Lung (tissue), 12 donors: ENCODE results near the gene TXN2. TPM values are rescaled to one million over a fixed set of nuclear protein-coding genes. Genes with fewer than 3 reads are reported as not detected.

Source experiments
- ATAC-seq: fragments of 200-7000 bp; cut with Tn5 transposase; one replicate; pipeline ENCODE4 v1.9.1; 2020; ENCODE audit warnings: moderate number of reproducible peaks; ENCODE audit not compliant: insufficient read depth, low FRiP score
- DNase-seq, 3 donors: peaks; one replicate each; pipeline ENCODE4 v3.0.0-alpha.2; 2013 to 2017
- H3K27ac ChIP-seq, 2 donors: one replicate each; pipeline ENCODE4 v1.5.1; 2013; ENCODE audit warnings: mild to moderate bottlenecking in 2 of 2, moderate library complexity in 2 of 2, control low read depth in 1 of 2, inconsistent platforms in 1 of 2, low read depth in 1 of 2, low read length in 1 of 2
- H3K27me3 ChIP-seq, 3 donors: one replicate each; pipeline ENCODE4 v1.5.1; 2013; ENCODE audit warnings: low read length in 2 of 3; ENCODE audit not compliant: control insufficient read depth in 3 of 3, insufficient read depth in 3 of 3
- H3K36me3 ChIP-seq, 4 donors: one replicate each; pipeline ENCODE4 v1.5.1; 2013; ENCODE audit warnings: low read length in 4 of 4, mild to moderate bottlenecking in 1 of 4, moderate library complexity in 1 of 4; ENCODE audit not compliant: control insufficient read depth in 4 of 4, insufficient read depth in 4 of 4
- H3K4me1 ChIP-seq, 5 donors: one replicate each; pipeline ENCODE4 v1.5.1; 2013; ENCODE audit warnings: low read length in 5 of 5, mild to moderate bottlenecking in 2 of 5, moderate library complexity in 1 of 5; ENCODE audit not compliant: control insufficient read depth in 5 of 5, insufficient read depth in 5 of 5
- H3K4me3 ChIP-seq: one replicate; pipeline ENCODE4 v1.5.1; 2013; ENCODE audit warnings: mild to moderate bottlenecking, control low read depth, moderate library complexity
- H3K9ac ChIP-seq, 2 donors: one replicate each; pipeline ENCODE4 v1.5.1; 2013; ENCODE audit warnings: low read length in 2 of 2, control low read depth in 1 of 2; ENCODE audit not compliant: insufficient read depth in 1 of 2
- H3K9me3 ChIP-seq, 4 donors: one replicate each; pipeline ENCODE4 v1.5.1; 2013; ENCODE audit warnings: low read length in 3 of 4, mild to moderate bottlenecking in 1 of 4, moderate library complexity in 1 of 4; ENCODE audit not compliant: control insufficient read depth in 4 of 4, insufficient read depth in 3 of 4
- WGBS, 2 donors: extraction: QIAGEN DNeasy Blood & Tissue Kit; methylation state at CpG; one replicate each; pipeline ENCODE4 v1.1.7; 2013; 5-methylcytosine and 5-hydroxymethylcytosine counted together
- polyA plus RNA-seq, 2 donors: library from polyadenylated mRNA; stranded (reverse); fragments of 200-250 nt; gene quantifications; one replicate each; pipeline ENCODE4 v1.2.1, GENCODE V29; 2013
- total RNA-seq, 2 donors: library from RNA; depleted of rRNA in 1 of 2; stranded (reverse); fragments of >200 nt in 1 of 2; gene quantifications; one replicate each; pipeline ENCODE4 v1.2.1, GENCODE V29; 2014 to 2021
- TF ChIP-seq, protein P1 (sequence below): IDR thresholded peaks from 2 replicates; pipeline ENCODE4 v1.5.1; 2012; ENCODE audit warnings: mild to moderate bottlenecking; ENCODE audit errors: control extremely low read depth, extremely low read depth
- donor health status: control.
- donor health status: control.
- donor health status: Bipolar disorder and iron deficiency.
- donor health status: healthy.
- donor health status: DM: yes; HTN: yes; CAD: no.

The TXN2 gene
- total and polyA plus RNA-seq, 4 donors: 26.8 to 92.2 (median 78.9) TPM

DNA sequence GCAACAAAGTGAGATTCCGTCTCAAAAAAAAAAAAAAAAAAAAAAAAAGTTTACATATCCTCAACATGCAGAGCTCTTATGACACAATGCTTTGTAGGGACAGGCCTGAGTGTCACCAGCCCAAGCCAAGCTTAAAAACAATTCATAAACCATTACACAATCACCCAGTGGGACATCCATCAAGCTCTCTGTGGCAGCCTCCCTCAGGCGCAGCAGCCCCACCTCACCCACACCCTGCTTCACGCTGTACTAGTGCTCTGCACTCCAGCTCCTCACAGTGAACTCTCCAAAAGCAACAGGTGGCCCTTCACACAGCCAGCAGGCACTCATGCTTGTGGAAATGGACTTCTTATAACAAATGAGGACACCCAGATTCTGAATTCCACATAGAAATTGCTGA is 28.9 kb upstream of the TXN2 start:
- WGBS, 2 donors: 65 to 83% methylated on average over 3 of the region's 3 CpGs
- TF ChIP-seq, protein P1, sequence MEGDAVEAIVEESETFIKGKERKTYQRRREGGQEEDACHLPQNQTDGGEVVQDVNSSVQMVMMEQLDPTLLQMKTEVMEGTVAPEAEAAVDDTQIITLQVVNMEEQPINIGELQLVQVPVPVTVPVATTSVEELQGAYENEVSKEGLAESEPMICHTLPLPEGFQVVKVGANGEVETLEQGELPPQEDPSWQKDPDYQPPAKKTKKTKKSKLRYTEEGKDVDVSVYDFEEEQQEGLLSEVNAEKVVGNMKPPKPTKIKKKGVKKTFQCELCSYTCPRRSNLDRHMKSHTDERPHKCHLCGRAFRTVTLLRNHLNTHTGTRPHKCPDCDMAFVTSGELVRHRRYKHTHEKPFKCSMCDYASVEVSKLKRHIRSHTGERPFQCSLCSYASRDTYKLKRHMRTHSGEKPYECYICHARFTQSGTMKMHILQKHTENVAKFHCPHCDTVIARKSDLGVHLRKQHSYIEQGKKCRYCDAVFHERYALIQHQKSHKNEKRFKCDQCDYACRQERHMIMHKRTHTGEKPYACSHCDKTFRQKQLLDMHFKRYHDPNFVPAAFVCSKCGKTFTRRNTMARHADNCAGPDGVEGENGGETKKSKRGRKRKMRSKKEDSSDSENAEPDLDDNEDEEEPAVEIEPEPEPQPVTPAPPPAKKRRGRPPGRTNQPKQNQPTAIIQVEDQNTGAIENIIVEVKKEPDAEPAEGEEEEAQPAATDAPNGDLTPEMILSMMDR: no peak
- Histone ChIP-seq H3K36me3 (peaks cover 34 to 41% (median 39%) of the 10 kb centered on the region in 4 donors), H3K4me1 (peaks cover 0 to 14% (median 6%) of the 10 kb centered on the region in 5 donors), H3K27ac (peak overlapping the region in 1 of 2 donors; percentile 15), H3K9ac (no peak overlapping the region), H3K27me3 (no peaks in the 10 kb centered on the region), H3K9me3 (peaks cover 0 to 1% (median 0%) of the 10 kb centered on the region in 4 donors), H3K4me3 (no peak overlapping the region)
- ATAC-seq (no peak), DNase-seq (no peak)

DNA sequence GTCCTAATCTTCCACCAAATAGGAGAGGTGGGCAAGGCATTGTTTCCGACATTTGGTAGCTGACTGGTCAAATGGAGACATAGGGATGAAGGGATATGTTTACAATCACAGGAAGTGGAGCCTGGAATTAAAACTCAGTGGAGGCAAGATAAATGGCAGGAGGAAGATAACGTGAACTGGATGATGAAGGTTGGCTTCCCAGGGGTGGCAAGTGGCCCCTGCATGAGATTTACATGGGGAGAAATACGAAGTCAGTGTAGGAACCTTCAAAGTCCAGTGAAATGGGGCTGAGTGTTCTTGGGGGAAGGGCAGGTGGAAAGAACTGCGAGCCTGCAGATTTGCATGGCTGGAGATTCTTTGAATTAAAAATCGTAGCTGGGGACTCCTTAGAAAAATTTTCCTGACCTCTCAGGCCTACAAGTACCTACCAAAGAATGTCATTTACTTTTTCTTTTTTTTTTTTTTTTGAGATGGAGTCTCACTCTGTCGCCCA is 26.1 kb upstream of the TXN2 start:
- TF ChIP-seq, protein P1: no peak
- 81 to 87% methylated on average over 6 of the region's 6 CpGs for WGBS, 2 donors
- peak overlapping the region in 1 of 2 donors; percentile 77 for H3K27ac ChIP-seq
- peak overlapping the region in 1 of 2 donors; percentile 53 for H3K9ac ChIP-seq
- H3K9me3 ChIP-seq: no peaks in the 10 kb centered on the region
- DNase-seq: no peak
- no peak for ATAC-seq
- H3K36me3 ChIP-seq: peaks cover 16 to 25% (median 20%) of the 10 kb centered on the region in 4 donors
- H3K4me1 ChIP-seq: peaks cover 0 to 17% (median 6%) of the 10 kb centered on the region in 5 donors
- H3K27me3 ChIP-seq: no peaks in the 10 kb centered on the region
- no peak overlapping the region for H3K4me3 ChIP-seq

DNA sequence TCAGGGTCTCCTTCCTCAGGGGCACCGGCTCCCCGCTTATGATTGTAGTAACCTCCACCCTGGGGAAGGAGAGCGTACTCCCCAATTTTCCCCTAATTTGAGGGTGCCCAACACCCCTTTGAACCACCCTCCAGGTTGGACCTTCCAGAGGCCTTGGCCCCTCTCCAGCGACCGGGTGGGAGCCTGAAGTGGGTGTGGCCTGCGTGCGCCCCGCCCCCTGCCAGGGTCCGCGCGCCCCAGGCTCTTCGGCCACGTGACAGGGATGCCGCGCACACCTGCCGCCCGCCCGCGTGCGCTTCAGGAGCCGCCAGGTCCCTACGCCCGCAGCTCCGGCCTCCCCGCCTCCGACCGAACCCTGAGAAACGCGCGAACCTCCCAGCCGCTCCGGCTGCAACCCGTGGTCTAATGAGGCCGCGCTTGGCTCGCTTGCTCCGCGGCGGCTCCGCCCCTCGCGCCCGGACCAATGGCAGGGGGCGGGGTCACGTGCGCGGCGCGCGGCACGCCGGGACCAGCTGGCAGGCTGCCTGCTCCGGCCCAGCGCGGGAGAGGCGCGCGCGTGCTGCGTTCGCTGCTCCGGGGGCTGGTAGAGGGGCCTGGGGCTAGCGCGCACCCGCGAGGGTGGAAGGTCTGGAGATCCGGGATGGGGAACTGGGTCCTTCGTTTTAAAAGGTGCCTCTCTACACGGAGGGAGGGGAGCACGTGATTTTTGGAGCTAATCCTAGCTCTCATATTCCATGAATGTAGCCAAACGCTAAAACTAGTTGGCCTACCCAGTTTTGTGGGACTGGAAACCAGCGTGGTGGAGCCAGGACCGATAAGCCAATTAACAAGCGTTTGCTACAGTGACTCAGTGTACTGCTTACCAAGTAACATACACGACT is 25.4 kb upstream of the TXN2 start, which contains the start of gene FOXRED2:
Gene FOXRED2 (minus strand): TSS at position 404 of the 881 bp plus-strand sequence. CDS start 618 bp downstream, outside the sequence.
- Histone ChIP-seq H3K36me3 (peaks cover 10 to 19% (median 15%) of the 10 kb centered on the region in 4 donors), H3K27me3 (no peaks in the 10 kb centered on the region), H3K4me1 (peaks cover 0 to 17% (median 6%) of the 10 kb centered on the region in 5 donors), H3K4me3 (peak within 1 kb of the TSS; percentile 69), H3K9me3 (no peaks in the 10 kb centered on the region), H3K27ac (peak within 1 kb of the TSS; percentile 73 to 89), H3K9ac (peak within 1 kb of the TSS in 1 of 2 donors; percentile 53)
- 6% methylated on average over 75 of the region's 75 CpGs for WGBS, 2 donors
- DNase-seq (peak; percentile 90 to 94 (median 91)), ATAC-seq (peak; percentile 86)
- TF ChIP-seq, protein P1: no peak
